ENCODE data around the gene MKRN2OS.

Gene MKRN2OS

GRCh38 chr3:12512534-12513118 lies 32.7 kb downstream of the MKRN2OS start:
- DNase-seq, result no peak

GRCh38 chr3:12509466-12509865 lies 35.8 kb downstream of the MKRN2OS start:
- DNase-seq, result no peak

- no peak for DNase-seq
These were observed 37.0 kb downstream of the MKRN2OS start for GRCh38 chr3:12508291-12508700.

GRCh38 chr3:12507591-12508281 lies 37.6 kb downstream of the MKRN2OS start:
- peak; percentile 58 for DNase-seq

GRCh38 chr3:12506201-12506709 lies 39.0 kb downstream of the MKRN2OS start:
- no peak for DNase-seq

- DNase-seq, result no peak
These were observed 42.0 kb downstream of the MKRN2OS start for GRCh38 chr3:12503126-12503957.

- DNase-seq, result no peak
These were observed 43.8 kb downstream of the MKRN2OS start for GRCh38 chr3:12501360-12502020.

- no peak for DNase-seq
These were observed 45.8 kb downstream of the MKRN2OS start for GRCh38 chr3:12499474-12499873.

- DNase-seq, result no peak
These were observed 48.9 kb downstream of the MKRN2OS start for GRCh38 chr3:12496453-12496761.

GRCh38 chr3:12495749-12496452 lies 49.4 kb downstream of the MKRN2OS start:
- no peak for DNase-seq

- no peak for DNase-seq
These were observed 54.8 kb downstream of the MKRN2OS start for GRCh38 chr3:12490547-12490946.

GRCh38 chr3:12489832-12490231 lies 55.5 kb downstream of the MKRN2OS start:
- DNase-seq, result no peak
